Osteoblast (primary cell): ENCODE results near the gene DAAM2. TPM values are rescaled to one million over a fixed set of nuclear protein-coding genes. Genes with fewer than 3 reads are reported as not detected.
A peak's percentile ranks its signal among the peaks of the same experiment; 100 is the strongest.

Source experiments
- DNase-seq: peaks from one replicate; pipeline ENCODE4 v3.0.0; 2011; ENCODE audit warnings: low spot score, mixed read lengths; ENCODE audit not compliant: insufficient read length; ENCODE audit errors: missing footprints
- H2AFZ ChIP-seq: 2 replicates; pipeline ENCODE4 v1.6.0; 2011; ENCODE audit warnings: mild to moderate bottlenecking, low read length
- H3K27ac ChIP-seq: 2 replicates; pipeline ENCODE4 v1.5.1; 2011; ENCODE audit warnings: mild to moderate bottlenecking, low read depth, low read length, moderate library complexity
- H3K27me3 ChIP-seq: 2 replicates; pipeline ENCODE4 v1.6.0; 2012; ENCODE audit warnings: mild to moderate bottlenecking, control low read depth, inconsistent platforms, low read length, moderate library complexity; ENCODE audit not compliant: insufficient read depth
- H3K36me3 ChIP-seq: 2 replicates; pipeline ENCODE4 v1.5.1; 2011; ENCODE audit warnings: mild to moderate bottlenecking, low read length, control low read depth, moderate library complexity; ENCODE audit not compliant: insufficient read depth
- H3K4me1 ChIP-seq: 2 replicates; pipeline ENCODE4 v1.5.1; 2011; ENCODE audit warnings: mild to moderate bottlenecking, low read length, control low read depth, moderate library complexity; ENCODE audit not compliant: insufficient read depth
- H3K4me2 ChIP-seq: 2 replicates; pipeline ENCODE4 v1.6.0; 2011; ENCODE audit warnings: mild to moderate bottlenecking, low read length; ENCODE audit not compliant: insufficient read depth
- H3K4me3 ChIP-seq: fragments of 200-600 bp; sonication (generic); 3 replicates; pipeline ENCODE4 v1.5.1; 2012; ENCODE audit warnings: mild to moderate bottlenecking, low read length, inconsistent platforms; ENCODE audit not compliant: insufficient read depth
- H3K79me2 ChIP-seq: 2 replicates; pipeline ENCODE4 v1.6.0; 2012; ENCODE audit warnings: mild to moderate bottlenecking, low read length, control low read depth, inconsistent platforms; ENCODE audit not compliant: insufficient read depth
- H3K9me3 ChIP-seq: 2 replicates; pipeline ENCODE4 v1.5.1; 2011; ENCODE audit warnings: low read depth, low read length, control low read depth
- H4K20me1 ChIP-seq: 2 replicates; pipeline ENCODE4 v1.6.0; 2012; ENCODE audit warnings: mild to moderate bottlenecking, low read length, control low read depth; ENCODE audit not compliant: insufficient read depth
- total RNA-seq: library from RNA; depleted of rRNA; stranded (reverse); fragments of >200 nt; gene quantifications from 2 replicates; pipeline ENCODE4 v1.2.3, GENCODE V29; 2012
- TF ChIP-seq, protein P1 (sequence below): IDR thresholded peaks from 2 replicates; pipeline ENCODE4 v1.5.1; 2011; ENCODE audit warnings: mild to moderate bottlenecking, low read depth, low read length, moderate library complexity; ENCODE audit errors: extremely low read depth

The DAAM2 gene
- total RNA-seq, 1 donor = 29.0 TPM

DNA sequence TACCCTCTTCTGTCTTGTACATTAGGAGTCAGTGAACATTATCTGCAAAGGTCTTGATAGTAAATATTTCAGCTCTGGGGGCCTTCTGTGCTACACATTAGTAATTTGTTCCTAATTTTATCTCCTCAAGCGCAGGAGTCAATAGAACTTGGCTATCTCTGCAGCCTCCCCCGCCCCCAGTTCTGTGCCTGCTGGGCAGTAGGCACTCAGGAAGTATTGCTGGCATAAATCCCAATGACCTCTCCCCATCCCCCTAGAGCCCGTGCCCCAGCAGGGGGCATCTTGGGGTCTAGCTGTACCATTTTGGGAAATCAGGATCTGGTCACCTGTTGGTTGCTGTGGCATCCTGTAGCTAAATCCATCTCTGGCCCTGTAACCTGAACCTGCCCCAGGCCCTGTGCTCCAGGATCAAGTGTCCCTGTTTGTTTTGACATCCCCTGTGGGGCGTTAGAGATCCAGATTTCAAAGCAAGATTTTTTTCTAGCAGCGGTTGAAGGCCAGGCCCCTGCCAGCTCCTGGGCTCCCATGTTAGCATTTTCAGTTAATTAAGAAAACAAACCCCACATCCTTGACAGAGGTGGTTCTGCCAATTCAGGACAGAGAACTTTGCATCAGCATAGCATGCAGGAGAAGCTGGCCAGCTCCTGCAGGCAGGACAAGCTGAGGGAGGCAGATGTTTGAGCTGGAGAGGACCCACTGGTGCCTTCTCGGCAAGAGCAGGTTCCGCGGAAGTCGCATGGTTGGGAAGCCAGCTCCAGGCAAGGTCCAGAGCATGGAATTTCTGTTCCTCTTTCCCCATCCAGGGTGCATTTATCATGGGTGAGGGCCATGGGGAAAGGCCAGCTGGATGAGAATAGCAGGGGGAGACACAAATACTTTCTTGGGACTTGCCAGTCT is 32.1 kb downstream of the DAAM2 start:
- no peaks in the 10 kb centered on the region for H3K9me3 ChIP-seq
- no peaks in the 10 kb centered on the region for H3K27me3 ChIP-seq
- peaks cover 47% of the 10 kb centered on the region for H3K4me1 ChIP-seq
- H2AFZ ChIP-seq = no peak overlapping the region
- peaks cover 4% of the 10 kb centered on the region for H4K20me1 ChIP-seq
- no peak overlapping the region for H3K4me3 ChIP-seq
- H3K36me3 ChIP-seq = no peaks in the 10 kb centered on the region
- peaks cover 32% of the 10 kb centered on the region for H3K79me2 ChIP-seq
- no peak overlapping the region for H3K4me2 ChIP-seq
- DNase-seq = no peak
- H3K27ac ChIP-seq = peak overlapping the region; percentile 91
- TF ChIP-seq, protein P1, sequence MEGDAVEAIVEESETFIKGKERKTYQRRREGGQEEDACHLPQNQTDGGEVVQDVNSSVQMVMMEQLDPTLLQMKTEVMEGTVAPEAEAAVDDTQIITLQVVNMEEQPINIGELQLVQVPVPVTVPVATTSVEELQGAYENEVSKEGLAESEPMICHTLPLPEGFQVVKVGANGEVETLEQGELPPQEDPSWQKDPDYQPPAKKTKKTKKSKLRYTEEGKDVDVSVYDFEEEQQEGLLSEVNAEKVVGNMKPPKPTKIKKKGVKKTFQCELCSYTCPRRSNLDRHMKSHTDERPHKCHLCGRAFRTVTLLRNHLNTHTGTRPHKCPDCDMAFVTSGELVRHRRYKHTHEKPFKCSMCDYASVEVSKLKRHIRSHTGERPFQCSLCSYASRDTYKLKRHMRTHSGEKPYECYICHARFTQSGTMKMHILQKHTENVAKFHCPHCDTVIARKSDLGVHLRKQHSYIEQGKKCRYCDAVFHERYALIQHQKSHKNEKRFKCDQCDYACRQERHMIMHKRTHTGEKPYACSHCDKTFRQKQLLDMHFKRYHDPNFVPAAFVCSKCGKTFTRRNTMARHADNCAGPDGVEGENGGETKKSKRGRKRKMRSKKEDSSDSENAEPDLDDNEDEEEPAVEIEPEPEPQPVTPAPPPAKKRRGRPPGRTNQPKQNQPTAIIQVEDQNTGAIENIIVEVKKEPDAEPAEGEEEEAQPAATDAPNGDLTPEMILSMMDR = no peak

DNA sequence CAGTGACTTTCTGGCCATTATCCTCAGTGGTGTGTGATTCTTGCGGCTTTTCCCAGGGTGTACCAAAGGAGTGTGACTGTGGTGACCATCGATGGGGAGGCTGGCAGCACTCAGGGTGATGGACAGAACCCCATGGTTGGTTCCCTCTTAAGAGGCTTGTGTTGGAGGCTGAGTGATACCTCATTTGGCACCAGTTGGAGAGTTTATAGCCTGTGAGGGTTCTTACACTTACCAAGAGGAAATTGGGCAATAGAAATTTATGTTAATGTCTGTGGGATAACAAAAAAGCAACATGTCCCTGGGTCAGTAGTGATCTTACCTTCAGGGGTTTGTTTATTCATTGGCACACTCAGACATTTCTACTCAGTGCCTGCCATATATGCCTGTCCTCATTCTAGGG is 37.2 kb downstream of the DAAM2 start:
- Histone ChIP-seq H3K9me3 (no peaks in the 10 kb centered on the region), H3K27me3 (no peaks in the 10 kb centered on the region), H3K4me1 (peaks cover 2% of the 10 kb centered on the region), H3K79me2 (peaks cover 19% of the 10 kb centered on the region), H3K4me2 (no peak overlapping the region), H3K36me3 (no peaks in the 10 kb centered on the region), H3K27ac (no peak overlapping the region), H2AFZ (no peak overlapping the region), H4K20me1 (peaks cover 10% of the 10 kb centered on the region), H3K4me3 (no peak overlapping the region)
- DNase-seq = peak; percentile 56
- TF ChIP-seq, protein P1 = no peak

GRCh38 chr6:39830444-39830843 is 38.3 kb downstream of the DAAM2 start:
- no peak overlapping the region for H3K4me3 ChIP-seq
- H2AFZ ChIP-seq = no peak overlapping the region
- no peaks in the 10 kb centered on the region for H3K36me3 ChIP-seq
- no peak overlapping the region for H3K27ac ChIP-seq
- TF ChIP-seq, protein P1 = no peak
- peaks cover 10% of the 10 kb centered on the region for H3K79me2 ChIP-seq
- H3K4me1 ChIP-seq = peaks cover 9% of the 10 kb centered on the region
- no peak overlapping the region for H3K4me2 ChIP-seq
- H4K20me1 ChIP-seq = peaks cover 13% of the 10 kb centered on the region
- H3K27me3 ChIP-seq = no peaks in the 10 kb centered on the region
- no peak for DNase-seq
- H3K9me3 ChIP-seq = no peaks in the 10 kb centered on the region

GRCh38 chr6:39831701-39832100 is 39.5 kb downstream of the DAAM2 start:
- H4K20me1 ChIP-seq = peaks cover 14% of the 10 kb centered on the region
- H3K79me2 ChIP-seq = peaks cover 5% of the 10 kb centered on the region
- no peak overlapping the region for H3K4me2 ChIP-seq
- H3K27ac ChIP-seq = no peak overlapping the region
- DNase-seq = no peak
- H3K36me3 ChIP-seq = no peaks in the 10 kb centered on the region
- H3K4me1 ChIP-seq = peaks cover 21% of the 10 kb centered on the region
- H2AFZ ChIP-seq = no peak overlapping the region
- H3K9me3 ChIP-seq = no peaks in the 10 kb centered on the region
- TF ChIP-seq, protein P1 = no peak
- H3K27me3 ChIP-seq = no peaks in the 10 kb centered on the region
- H3K4me3 ChIP-seq = no peak overlapping the region
